Neural crest cell (in vitro differentiated cells): ENCODE measurements around the gene PRKN. TPM values are rescaled to one million over a fixed set of nuclear protein-coding genes. Genes with fewer than 3 reads are reported as not detected.
A peak's percentile ranks its signal among the peaks of the same experiment; 100 is the strongest.

ENCODE experiments used
- DNase-seq: peaks from one replicate; pipeline ENCODE4 v3.0.0; 2021; ENCODE audit warnings: low read depth, mixed read lengths, low spot score
- H3K27ac Mint-ChIP-seq: one replicate; pipeline ENCODE4 v1.8.0; 2021; ENCODE audit warnings: mild to moderate bottlenecking, mixed read lengths; ENCODE audit not compliant: unreplicated experiment
- H3K27me3 Mint-ChIP-seq: 2 replicates; pipeline ENCODE4 v1.8.0; 2021; ENCODE audit warnings: low read depth, mild to moderate bottlenecking, mixed read lengths
- H3K36me3 Mint-ChIP-seq: 2 replicates; pipeline ENCODE4 v1.8.0; 2021; ENCODE audit warnings: low read depth, mild to moderate bottlenecking, mixed read lengths
- H3K4me1 Mint-ChIP-seq: 2 replicates; pipeline ENCODE4 v1.8.0; 2021; ENCODE audit warnings: mixed read lengths
- H3K4me3 Mint-ChIP-seq: one replicate; pipeline ENCODE4 v1.8.0; 2021; ENCODE audit warnings: mild to moderate bottlenecking, mixed read lengths
- H3K9me3 Mint-ChIP-seq: 2 replicates; pipeline ENCODE4 v1.8.0; 2021; ENCODE audit warnings: mixed read lengths
- CTCF ChIP-seq: fragments of 200-600 bp; sonication (generic); conservative IDR thresholded peaks from 2 replicates; pipeline ENCODE4 v1.5.0; 2021; ENCODE audit warnings: antibody characterized with exemption, mild to moderate bottlenecking
- total RNA-seq: library from RNA; stranded (reverse); gene quantifications from 2 replicates; pipeline ENCODE4 v1.2.1, GENCODE V29; 2021

PRKN gene
- total RNA-seq, 1 donor from 2014 or later: 3.2 TPM

GRCh38 chr6:162217811-162218493 is 509.6 kb downstream of the PRKN start:
- H3K4me3 Mint-ChIP-seq: no peak overlapping the region
- TF ChIP-seq CTCF: no peak
- H3K36me3 Mint-ChIP-seq: no peaks in the 10 kb centered on the region
- DNase-seq: no peak
- H3K27ac Mint-ChIP-seq: no peak overlapping the region
- no peaks in the 10 kb centered on the region for H3K27me3 Mint-ChIP-seq
- no peaks in the 10 kb centered on the region for H3K4me1 Mint-ChIP-seq
- no peaks in the 10 kb centered on the region for H3K9me3 Mint-ChIP-seq

GRCh38 chr6:162217058-162217457 is 510.5 kb downstream of the PRKN start:
- DNase-seq: no peak
- Mint-ChIP-seq H3K9me3 (no peaks in the 10 kb centered on the region), H3K4me1 (no peaks in the 10 kb centered on the region), H3K27ac (peak overlapping the region; percentile 54), H3K36me3 (no peaks in the 10 kb centered on the region), H3K4me3 (no peak overlapping the region), H3K27me3 (no peaks in the 10 kb centered on the region)
- TF ChIP-seq CTCF: no peak

- Mint-ChIP-seq H3K4me3 (no peak overlapping the region), H3K27me3 (no peaks in the 10 kb centered on the region), H3K9me3 (peaks cover 3% of the 10 kb centered on the region), H3K36me3 (peaks cover 3% of the 10 kb centered on the region), H3K4me1 (no peaks in the 10 kb centered on the region), H3K27ac (no peak overlapping the region)
- TF ChIP-seq CTCF: no peak
- no peak for DNase-seq
Observed at GRCh38 chr6:162211777-162212176, 515.8 kb downstream of the PRKN start.

- peaks cover 3% of the 10 kb centered on the region for H3K9me3 Mint-ChIP-seq
- no peak overlapping the region for H3K27ac Mint-ChIP-seq
- no peak overlapping the region for H3K4me3 Mint-ChIP-seq
- no peak for TF ChIP-seq CTCF
- no peaks in the 10 kb centered on the region for H3K27me3 Mint-ChIP-seq
- H3K36me3 Mint-ChIP-seq: peaks cover 3% of the 10 kb centered on the region
- DNase-seq: no peak
- no peaks in the 10 kb centered on the region for H3K4me1 Mint-ChIP-seq
Observed at GRCh38 chr6:162211022-162211421, 516.5 kb downstream of the PRKN start.

- Mint-ChIP-seq H3K27me3 (no peaks in the 10 kb centered on the region), H3K36me3 (no peaks in the 10 kb centered on the region), H3K4me3 (no peak overlapping the region), H3K9me3 (no peaks in the 10 kb centered on the region), H3K4me1 (no peaks in the 10 kb centered on the region), H3K27ac (no peak overlapping the region)
- TF ChIP-seq CTCF: no peak
- no peak for DNase-seq
Observed at GRCh38 chr6:162203287-162203686, 524.3 kb downstream of the PRKN start.
